ENCODE data around the gene PMM2.
"Not testable (repeated sequence)": the region's sequence is repeated elsewhere in the genome, so short reads cannot be mapped to it uniquely, and the experiment has no call there.

PMM2 gene

DNA sequence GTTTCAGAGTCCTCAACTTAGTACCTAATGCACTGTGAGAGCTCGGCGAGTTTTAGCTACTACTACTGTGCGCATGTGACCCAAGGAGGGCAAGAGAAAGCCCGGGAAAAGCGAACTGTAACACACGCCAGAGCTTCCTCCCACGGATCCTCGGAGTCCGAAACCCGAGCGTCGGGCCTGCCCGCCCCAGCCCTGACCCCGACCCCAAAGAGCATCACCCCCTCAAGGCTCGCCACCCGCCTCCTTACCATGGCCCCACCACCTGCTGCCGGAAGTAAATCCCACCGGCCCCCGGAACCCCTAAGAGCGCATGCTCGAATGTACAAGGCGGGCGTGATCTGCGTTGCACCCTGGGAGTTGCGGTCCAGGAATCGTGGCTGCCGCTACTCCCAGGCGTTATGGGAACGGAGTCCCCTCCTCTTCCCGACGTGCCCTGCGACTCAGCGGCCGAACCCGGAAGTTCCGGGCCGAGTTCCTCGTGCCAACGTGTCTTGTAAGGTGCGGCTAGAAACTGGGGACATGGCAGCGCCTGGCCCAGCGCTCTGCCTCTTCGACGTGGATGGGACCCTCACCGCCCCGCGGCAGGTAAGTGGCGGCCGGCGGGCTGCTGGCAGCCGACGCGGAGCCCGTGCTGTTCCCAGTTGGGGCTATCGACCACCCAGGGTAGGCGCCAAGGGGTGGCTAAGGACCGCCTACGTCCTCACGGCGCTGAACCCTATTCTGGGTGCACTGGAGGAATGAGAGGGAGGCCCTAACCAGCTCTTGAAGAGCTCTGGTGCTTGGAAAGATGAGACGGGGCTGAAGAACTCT, at the start of gene PMM2, which contains the start of gene TMEM186:
Gene PMM2 (plus strand): TSS at position 476 of the 810 bp plus-strand sequence. CDS start 44 bp downstream, at position 520.
Gene TMEM186 (minus strand): TSS at position 276 of the 810 bp plus-strand sequence. CDS start 25 bp downstream, at position 251.
- peak; percentile 94 for DNase-seq (ENCODE audit: low spot score)

DNA sequence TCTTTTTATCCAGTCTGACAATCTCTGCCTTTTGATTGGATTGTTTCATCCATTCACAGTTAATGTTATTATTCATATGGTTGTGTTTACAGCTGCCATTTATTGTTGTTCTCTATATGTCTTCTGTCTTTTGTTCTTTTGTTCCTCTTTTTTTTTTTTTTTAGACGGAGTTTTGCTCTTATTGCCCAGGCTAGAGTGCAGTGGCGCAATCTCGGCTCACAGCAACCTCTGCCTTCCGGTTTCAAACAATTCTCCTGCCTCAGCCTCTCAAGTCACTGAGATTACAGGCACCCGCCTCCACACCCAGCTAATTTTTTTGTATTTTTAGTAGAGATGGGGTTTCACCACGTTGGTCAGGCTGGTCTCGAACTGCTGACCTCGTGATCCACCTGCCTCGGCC, 48.7 kb upstream of the PMM2 start:
- not testable (repeated sequence) for DNase-seq (ENCODE audit: low spot score)

DNA sequence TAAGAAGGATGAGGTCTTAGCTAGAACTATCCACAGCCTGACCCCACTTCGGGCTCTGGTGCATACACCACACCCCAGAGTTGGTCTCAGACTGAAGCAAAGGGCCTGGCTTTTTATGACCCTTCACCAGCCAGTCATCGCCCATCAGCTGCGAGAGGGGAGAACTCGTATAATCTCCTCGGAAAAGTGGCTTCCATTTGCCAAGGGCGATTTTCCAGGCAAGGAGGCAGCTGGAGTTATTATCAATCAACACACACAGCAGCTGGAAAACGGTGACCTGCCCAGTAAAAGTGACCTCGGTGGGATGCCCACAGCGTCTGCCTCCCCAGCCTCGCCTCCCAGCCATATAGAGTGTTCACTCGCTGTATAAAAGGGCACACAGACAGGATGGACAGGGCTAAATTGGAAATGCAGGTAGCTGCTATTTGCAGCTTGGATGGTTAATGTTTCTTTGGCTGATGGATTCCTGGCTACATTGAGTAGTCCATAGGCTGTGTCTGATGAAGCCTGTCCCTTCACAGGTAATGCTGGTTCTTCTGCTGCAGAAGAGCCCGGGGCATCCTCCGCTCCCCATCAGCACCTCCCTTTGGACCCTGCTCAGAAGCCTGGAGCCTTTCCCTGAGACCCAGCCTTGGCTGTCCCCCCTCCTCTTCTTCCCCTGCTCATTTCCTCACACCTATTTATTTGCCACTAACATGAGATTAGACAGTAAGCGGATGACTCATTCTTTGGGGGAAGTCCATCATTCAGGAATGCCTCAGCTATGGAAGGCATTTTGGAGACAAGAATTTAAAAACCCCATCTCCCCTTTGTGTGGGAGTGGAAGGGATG, 45.9 kb upstream of the PMM2 start:
- no peak for DNase-seq (ENCODE audit: low spot score)

DNA sequence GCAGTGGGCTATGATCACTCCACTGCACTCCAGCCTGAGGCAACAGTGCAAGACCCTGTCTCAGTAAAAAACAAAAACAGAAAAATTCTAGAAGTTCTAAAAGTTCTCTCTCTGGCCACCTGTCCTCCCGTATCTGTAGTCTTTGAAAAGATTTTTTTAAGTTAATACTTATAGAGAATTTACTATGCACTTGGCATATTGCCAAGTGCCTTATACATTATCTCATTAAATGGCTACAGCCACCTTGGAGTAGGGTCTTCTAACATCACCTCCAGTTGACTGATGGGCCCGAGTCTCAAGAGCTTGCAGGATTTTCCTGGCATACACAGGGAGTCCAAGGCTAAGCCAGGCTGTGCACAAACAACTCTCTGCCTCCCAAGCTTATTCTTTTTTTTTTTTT, 44.9 kb upstream of the PMM2 start:
- no peak for DNase-seq (ENCODE audit: low spot score)

DNA sequence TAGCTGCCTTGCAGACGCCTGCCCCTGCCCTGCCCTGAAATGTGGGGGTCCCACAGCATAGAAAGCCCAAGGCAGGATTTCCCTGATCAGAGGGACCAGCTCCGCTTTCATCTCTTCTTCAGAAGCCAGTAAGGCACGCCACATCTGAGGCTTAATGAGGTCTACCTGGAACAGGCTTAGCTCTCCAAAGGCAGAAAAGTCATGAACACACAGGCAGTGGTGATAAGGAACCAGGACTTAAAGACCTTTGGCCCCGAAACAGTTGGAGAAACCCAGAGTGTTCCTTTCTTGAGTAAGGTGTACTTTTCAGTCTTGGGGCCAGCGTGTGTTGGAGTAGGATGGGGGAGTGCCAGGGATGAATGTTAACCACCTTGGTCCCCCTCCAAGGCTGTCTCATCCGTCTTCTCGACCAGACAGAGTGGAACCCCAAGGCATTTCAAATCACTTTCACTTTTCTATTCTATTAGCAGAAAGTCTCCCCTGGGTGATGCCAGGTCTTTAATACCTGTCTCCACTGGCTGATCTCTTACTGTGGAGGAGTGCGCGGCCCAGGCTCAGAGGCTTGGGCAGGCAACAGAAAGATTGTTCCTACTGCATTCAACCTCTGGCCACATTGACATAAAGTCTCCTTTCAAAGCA, 44.1 kb upstream of the PMM2 start:
- no peak for DNase-seq (ENCODE audit: low spot score)

DNA sequence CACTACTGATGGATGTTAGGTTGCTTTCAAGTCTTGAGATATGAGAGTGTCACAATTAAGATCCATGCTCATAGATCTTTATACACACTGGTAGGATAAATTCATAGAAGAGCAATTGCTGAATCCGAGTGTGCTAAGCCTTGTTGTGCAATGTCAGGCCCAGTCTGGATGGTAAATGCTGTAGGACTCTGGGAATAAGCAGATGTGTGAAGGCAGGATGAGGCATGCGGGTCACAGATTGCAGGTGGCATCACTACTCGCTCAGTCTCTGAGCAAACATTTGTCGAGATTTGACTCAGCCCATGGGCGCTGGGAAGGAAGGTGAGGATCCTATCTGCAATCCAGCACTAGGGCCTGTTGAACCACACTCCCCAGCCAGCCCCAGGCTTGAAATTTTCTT, 40.9 kb upstream of the PMM2 start:
- DNase-seq (ENCODE audit: low spot score) = no peak

DNA sequence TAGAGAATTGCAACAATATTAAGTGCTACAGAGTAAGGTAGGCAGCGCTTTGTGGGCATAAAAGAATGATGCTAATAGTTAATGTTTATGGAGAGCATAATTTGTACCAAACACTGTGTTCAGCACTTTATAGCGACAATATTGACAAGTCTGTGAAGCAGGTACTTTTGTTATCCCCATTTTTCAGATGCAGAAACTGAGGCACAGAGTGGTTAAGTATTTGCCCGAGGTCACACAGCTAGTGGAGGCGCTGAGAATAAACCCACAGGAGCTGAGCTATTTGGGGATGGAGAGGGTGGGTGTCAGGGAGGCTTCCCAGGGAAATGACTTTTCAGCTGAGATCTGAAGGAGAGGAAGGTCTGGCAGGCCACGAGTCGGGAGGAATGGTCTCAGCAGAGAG, 39.6 kb upstream of the PMM2 start:
- no peak for DNase-seq (ENCODE audit: low spot score)

DNA sequence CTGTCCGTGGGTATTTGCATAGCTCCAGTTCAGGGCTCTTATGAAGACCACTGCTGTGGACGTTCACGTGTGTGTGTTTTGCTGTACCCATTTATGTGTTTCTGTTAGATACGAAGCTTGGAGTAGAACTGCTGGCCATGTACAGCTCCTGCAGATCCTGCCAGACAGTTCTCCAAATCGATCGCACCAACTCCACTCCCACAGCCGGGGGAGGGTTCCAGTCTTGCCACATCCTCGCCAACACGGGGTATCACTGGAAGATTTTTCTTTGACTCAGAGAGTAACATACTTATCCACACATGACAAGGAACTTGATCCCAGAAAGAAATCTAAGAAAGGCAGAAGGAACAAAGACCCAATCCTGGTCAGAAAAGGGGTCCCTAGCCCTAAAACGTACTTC, 37.6 kb upstream of the PMM2 start:
- no peak for DNase-seq (ENCODE audit: low spot score)

DNA sequence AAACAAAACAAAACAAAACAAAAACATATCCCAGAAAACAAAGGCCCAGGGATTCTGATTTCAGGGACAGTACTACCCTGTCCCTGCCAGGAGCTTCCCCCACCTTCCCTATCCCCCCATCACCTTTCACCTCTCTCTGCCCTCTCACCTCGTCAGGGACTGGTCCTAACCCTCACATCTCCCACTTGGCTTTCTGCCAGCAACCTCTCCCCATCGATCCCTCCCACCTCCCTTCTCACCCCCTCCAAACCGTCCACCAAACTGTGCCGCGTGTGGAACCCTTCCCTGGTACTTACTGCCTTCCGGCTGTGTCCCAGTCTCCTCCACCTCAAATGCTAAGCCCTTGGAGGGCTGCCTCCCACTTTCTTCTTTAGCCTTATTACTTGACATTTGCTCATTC, 36.6 kb upstream of the PMM2 start:
- DNase-seq (ENCODE audit: low spot score) = no peak

DNA sequence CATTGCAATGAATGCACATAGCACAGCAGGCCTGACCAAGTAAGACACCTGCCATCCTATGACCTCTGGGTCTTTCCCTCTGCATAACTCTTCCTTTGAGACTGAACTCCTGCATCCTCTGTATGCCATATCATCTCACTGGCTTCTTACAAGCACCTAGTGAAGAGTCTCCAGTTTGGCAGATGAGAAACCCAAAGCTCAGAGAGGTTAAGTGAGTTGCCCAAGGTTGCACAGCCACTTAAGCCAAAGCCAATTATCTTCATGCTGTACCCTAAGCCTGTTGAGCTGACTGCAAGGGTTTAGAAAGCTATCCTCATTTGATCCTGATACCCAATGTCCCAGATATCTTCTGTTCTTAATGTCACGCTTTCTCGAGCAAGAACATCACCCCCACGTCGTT, 35.4 kb upstream of the PMM2 start:
- no peak for DNase-seq (ENCODE audit: low spot score)

DNA sequence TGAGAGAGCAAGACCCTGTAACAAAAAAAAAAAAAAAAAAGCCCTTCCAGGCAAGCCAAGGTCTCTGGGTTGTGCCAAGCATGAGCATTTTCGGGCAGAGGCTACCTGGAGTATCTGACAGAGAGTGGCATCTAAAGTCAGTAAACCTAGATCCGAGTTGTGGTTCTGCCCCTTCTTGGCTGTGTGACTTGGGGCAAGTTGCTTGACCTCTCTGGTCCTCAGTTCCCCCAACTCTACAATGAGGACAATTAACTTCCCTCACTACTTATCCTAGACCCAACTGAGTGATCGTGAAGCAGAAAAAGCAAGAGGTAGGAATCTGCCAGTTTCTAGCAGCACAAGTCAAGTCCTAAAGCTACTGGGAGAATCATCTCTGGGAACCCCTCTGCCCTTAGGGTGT, 34.6 kb upstream of the PMM2 start:
- DNase-seq (ENCODE audit: low spot score) = no peak

DNA sequence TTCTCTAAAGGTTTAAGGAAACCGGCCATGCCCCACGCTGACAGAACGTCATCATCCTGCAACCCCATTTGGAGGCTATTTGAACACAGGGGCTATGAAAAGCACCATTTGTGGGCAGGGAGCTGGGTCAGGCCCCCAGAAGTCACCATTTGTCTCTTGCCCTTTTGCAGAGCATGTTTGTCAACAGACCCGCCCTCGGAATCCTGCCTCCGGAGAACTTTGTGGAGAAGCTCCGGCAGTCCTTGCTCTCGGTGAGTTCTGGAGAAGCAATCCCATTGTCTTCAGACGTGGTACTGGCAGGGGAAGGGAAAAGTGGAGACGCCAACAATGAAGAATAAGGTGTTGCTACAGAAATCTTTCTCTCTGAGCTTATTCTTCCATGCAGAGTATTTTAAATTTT, 33.7 kb upstream of the PMM2 start:
- DNase-seq (ENCODE audit: low spot score) = no peak

DNA sequence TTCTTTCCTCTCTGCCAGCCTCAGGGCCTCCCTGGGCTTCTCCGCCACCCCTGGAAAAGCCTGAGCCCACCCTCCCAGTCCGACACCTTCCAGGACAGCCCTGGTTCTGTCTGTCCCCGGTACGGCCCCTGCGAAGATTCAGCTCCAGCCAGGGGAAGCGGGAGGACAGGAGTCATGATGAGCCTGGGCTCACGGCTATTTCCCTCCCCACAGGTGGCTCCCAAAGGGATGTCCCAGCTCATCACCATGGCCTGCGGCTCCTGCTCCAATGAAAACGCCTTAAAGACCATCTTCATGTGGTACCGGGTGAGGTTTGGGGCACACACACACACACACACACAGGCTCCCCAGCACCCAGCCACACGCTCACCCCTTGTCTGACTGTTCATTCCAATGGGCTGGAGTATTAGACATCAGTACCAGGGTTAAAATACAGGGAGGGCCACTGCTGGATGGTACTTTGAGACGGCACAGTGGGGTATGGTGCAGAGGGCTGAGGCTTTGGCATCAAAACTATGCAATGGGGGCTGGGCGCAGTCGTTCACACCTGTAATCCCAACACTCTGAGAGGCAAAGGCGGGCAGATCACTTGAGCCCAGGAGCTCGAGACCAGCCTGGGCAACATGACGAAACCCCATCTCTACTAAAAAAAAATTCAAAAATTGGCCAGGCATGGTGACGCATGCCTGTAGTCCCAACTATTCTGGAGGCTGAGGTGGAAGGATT, 33.0 kb upstream of the PMM2 start:
- no peak for DNase-seq (ENCODE audit: low spot score)

DNA sequence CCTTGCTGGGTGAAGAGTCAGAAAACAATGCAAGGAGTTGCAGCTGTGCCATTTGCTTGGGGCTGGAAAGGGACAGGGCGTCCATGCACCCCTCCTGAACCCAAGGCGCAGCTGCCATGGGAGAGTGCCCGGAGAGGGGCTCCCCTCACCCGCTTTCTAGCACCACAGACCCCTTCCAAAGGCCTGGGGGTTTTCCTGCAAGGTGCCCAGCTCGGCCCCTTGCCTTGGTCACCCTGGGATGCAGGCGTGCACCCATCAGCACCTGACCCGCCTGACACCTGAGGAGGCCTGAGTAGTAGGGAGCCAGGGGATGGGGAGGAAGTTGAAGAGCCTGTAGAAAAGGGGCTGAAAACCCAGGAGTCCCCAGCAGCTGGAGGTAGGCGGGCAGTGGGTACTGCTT, 30.5 kb upstream of the PMM2 start:
- no peak for DNase-seq (ENCODE audit: low spot score)

DNA sequence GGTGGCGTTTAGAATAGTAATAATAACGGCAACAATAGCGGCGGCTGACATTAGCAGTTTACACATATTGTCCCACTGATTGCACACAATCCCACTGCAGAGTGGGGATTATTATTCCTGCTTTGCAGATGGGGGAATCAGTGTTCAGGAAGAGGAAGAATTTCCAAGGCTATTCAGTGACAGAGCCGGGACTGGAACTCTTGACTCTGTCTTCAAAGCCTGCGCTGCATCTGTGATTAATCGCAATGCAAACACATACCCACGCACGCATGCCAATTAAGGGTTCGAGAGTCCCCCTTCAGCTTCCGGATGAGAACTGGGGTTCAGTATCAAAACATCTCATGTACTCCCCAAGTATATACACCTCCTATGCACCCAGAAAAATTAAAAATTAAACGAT, 29.4 kb upstream of the PMM2 start:
- DNase-seq (ENCODE audit: low spot score) = no peak

DNA sequence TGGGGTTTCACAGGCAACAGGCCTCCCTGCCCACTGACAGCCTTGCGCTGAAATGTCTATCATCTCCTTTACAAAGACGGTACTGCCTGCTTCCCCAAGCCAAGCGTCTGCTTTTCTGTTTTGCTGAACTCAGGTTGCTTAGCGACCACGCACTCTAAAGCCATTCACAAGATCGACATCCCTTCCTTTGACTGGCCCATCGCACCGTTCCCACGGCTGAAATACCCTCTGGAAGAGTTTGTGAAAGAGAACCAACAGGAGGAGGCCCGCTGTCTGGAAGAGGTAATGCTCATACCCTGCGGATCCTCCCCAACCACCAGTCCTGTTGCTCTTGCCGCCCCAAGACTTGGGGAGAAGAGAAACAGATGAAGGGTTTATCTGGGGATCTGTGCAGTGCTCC, 28.9 kb upstream of the PMM2 start:
- no peak for DNase-seq (ENCODE audit: low spot score)

DNA sequence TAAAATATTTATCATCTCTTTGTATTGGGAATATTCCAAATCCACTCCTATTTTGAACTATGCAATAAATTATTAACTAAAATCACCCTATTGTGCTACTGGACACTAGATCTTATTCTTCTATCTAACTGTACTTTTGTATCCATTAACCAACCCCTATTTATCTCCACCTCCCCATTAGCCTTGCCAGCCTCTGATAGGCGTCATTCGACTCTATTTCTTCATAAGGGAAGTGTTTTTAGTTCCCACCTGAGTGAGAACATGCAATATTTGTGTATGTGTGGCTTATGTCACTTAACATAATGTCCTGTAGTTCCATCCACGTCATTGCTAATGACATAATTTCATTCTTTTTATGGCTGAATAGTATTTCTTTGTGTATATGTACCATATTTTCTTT, 24.1 kb upstream of the PMM2 start:
- DNase-seq (ENCODE audit: low spot score) = no peak

DNA sequence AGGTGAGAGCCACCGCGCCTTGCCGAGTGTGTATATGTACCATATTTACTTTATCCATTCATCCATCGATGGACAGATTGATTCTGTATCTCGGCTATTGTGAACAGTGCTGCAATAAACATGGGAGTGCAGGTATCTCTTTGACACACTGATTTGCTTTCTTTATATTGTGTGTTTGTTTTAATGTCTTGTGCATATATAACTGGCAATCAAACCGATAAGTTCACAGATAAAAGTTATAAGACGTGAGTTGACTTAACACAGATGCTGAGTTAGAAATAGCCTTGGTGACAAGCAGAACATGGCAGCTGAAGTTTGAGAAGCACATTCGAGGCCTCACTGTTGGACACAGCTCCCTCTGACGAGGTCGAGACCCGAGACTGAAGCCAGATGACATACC, 23.4 kb upstream of the PMM2 start:
- no peak for DNase-seq (ENCODE audit: low spot score)

DNA sequence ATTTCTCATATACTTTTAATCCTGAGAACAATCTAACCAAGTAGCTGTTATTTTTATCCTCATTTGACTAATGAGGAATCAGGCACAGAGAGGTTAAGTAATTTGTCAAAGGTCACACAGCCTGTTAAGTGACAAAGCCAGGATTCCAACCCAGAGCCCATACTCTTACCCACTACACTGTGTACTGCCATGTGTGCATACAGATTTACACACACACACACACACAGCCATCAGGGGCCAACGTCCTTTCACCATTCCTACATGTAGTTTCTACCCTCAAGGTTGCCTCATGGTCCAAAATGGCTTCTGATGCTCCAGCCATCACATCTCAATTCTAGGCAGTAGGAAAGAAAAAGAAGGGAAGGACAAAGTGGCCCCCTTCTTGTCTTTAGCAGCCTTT, 22.3 kb upstream of the PMM2 start:
- no peak for DNase-seq (ENCODE audit: low spot score)

DNA sequence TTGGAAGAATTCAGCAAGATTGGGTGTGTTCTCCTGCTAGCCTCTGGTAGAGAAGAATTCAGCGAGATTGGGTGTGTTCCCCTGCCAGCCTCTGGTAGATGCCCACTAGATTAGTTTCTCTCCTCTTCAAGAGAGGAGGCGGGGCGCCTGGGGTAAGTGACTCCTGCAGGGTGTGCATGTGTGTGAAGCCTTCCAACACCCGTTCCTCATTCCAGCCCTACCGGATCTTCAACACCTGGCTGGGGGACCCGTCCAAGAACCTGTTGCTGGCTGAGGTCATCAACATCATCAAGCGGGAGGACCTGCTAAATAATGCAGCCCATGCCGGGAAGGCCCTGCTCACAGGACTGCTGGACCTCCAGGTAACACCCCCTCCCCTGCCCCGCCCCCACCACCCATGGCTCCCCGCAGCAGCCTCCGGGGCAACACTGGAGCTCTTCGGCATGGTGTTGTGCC, 21.5 kb upstream of the PMM2 start:
- DNase-seq (ENCODE audit: low spot score) = no peak

DNA sequence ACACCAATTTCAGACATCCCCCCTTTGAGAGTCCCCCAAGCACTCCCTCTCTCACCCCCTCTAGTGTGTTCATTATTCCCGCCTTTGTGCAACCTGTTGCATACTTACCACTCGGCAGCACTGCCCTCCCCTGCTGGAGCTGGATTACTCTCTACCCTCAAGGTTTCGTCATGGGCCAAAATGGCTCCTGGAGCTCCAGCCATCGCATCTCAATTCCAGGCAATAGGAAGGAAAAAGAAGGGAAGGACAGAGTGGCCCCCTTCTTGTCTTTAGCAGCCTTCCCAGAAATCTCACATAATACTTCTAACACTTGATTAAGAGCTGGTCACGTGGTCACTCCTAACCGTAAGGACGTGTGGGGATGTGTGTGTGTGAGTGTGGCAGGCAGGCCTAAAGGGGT, 20.4 kb upstream of the PMM2 start:
- DNase-seq (ENCODE audit: low spot score) = no peak

DNA sequence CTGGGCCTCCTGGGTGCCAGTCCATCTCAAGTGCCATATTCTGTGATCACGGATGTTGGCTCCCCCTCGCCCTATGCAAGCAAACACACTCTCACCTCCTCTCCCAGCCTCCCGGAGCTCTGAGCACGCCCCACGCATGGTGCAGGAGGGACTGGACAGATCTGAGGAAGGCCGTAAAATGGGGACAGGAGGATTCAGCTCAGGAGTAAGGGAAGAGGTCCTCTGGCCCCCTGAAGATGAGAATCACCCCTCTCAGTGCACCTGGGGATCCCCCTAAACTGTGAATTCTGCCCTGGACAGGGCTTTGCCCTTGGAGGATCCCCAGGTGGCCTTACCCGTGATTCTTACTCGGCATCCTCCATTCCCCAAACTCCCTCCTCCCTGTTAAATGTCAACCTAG, 15.8 kb upstream of the PMM2 start:
- DNase-seq (ENCODE audit: low spot score) = no peak

Data from CD4-positive, alpha-beta T cell treated with Interleukin-15 for 4 hours (primary cell).